Uterus (tissue), 2 donors: ENCODE results near the gene ECM2.

ENCODE experiments used
- POLR2A ChIP-seq, 2 donors: fragments of 450-650 bp; IDR thresholded peaks; one replicate each; pipeline ENCODE4 v1.6.1; 2016; ENCODE audit warnings: antibody characterized with exemption in 2 of 2, mild to moderate bottlenecking in 1 of 2, moderate library complexity in 1 of 2
- TF ChIP-seq, protein P1 (sequence below), 4 experiments: fragments of 200-600 bp in 2 of 4; fragments of 450-650 bp in 2 of 4; sonication (generic) in 2 of 4; IDR thresholded peaks; one replicate each; pipeline ENCODE4 v1.5.1; 2016 to 2019; ENCODE audit warnings: antibody characterized with exemption in 4 of 4, mild to moderate bottlenecking in 2 of 4, moderate library complexity in 1 of 4

DNA sequence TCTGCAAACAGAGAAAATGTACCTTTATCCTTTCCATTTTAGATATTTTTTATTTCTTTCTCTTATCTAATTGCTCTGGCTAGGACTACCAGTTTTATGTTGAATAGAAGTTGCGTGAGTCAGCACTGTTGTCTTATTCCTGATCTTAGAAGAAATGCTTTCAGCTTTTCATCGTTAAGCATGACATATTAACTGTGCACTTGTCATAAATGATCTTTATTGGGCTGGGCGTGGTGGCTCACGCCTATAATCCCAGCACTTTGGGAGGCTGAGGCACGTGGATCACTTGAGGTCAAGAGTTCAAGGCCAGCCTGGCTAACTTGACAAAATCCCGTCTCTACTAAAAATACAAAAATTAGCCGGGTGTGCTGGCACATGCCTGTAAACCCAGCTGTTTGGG, 8.2 kb upstream of the ECM2 start:
- TF ChIP-seq, protein P1, sequence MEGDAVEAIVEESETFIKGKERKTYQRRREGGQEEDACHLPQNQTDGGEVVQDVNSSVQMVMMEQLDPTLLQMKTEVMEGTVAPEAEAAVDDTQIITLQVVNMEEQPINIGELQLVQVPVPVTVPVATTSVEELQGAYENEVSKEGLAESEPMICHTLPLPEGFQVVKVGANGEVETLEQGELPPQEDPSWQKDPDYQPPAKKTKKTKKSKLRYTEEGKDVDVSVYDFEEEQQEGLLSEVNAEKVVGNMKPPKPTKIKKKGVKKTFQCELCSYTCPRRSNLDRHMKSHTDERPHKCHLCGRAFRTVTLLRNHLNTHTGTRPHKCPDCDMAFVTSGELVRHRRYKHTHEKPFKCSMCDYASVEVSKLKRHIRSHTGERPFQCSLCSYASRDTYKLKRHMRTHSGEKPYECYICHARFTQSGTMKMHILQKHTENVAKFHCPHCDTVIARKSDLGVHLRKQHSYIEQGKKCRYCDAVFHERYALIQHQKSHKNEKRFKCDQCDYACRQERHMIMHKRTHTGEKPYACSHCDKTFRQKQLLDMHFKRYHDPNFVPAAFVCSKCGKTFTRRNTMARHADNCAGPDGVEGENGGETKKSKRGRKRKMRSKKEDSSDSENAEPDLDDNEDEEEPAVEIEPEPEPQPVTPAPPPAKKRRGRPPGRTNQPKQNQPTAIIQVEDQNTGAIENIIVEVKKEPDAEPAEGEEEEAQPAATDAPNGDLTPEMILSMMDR (IDR thresholded peaks at IDR 0.05) = no peak
- TF ChIP-seq POLR2A (IDR thresholded peaks at IDR 0.05) = no peak
